Mucosa of stomach (tissue), 1 donor: ENCODE data around the gene PTPRK.

Experiments
- H3K27me3 ChIP-seq: one replicate; pipeline ENCODE4 v1.7.0; 2013; ENCODE audit warnings: mild to moderate bottlenecking, low read length; ENCODE audit not compliant: control insufficient read depth, insufficient read depth
- H3K36me3 ChIP-seq: one replicate; pipeline ENCODE4 v1.7.0; 2013; ENCODE audit warnings: low read length; ENCODE audit not compliant: control insufficient read depth, insufficient read depth
- H3K4me1 ChIP-seq: one replicate; pipeline ENCODE4 v1.7.0; 2013; ENCODE audit warnings: mild to moderate bottlenecking, low read length; ENCODE audit not compliant: control insufficient read depth, insufficient read depth
- H3K4me3 ChIP-seq: one replicate; pipeline ENCODE4 v1.7.0; 2013; ENCODE audit warnings: low read length
- H3K9ac ChIP-seq: one replicate; pipeline ENCODE4 v1.7.0; 2013; ENCODE audit warnings: mild to moderate bottlenecking, low read length, moderate library complexity
- H3K9me3 ChIP-seq: one replicate; pipeline ENCODE4 v1.7.0; 2013; ENCODE audit warnings: mild to moderate bottlenecking, low read length, moderate library complexity; ENCODE audit not compliant: control insufficient read depth
- donor health status: Pancreatic carcinoma.

Gene PTPRK

DNA sequence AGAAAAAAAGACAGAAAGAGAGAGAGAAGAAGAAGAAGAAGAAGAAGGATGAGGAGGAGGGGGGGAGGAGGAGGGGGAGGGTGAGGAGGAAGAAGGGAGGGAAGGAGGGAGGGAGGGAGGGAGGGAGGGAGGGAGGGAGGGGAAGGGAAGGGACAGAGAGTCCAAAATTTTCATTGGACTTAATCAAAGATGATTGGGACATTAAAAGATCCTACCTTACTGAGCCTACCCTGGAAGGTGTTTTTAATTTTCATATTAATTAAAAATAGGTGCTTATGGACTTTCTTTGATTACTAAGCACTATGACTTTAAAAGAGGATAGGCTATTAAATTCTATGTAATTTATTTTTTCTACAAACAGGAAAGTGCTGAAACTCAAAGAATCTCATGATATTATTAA is 319.6 kb downstream of the PTPRK start:
- Histone ChIP-seq H3K4me3 (no peak overlapping the region), H3K9ac (no peak overlapping the region), H3K27me3 (no peaks in the 10 kb centered on the region), H3K36me3 (no peaks in the 10 kb centered on the region), H3K9me3 (no peaks in the 10 kb centered on the region), H3K4me1 (no peaks in the 10 kb centered on the region)

GRCh38 chr6:128199461-128199860 is 320.9 kb downstream of the PTPRK start:
- H3K4me3 ChIP-seq = no peak overlapping the region
- H3K9me3 ChIP-seq = no peaks in the 10 kb centered on the region
- H3K36me3 ChIP-seq = no peaks in the 10 kb centered on the region
- no peaks in the 10 kb centered on the region for H3K27me3 ChIP-seq
- no peak overlapping the region for H3K9ac ChIP-seq
- no peaks in the 10 kb centered on the region for H3K4me1 ChIP-seq

DNA sequence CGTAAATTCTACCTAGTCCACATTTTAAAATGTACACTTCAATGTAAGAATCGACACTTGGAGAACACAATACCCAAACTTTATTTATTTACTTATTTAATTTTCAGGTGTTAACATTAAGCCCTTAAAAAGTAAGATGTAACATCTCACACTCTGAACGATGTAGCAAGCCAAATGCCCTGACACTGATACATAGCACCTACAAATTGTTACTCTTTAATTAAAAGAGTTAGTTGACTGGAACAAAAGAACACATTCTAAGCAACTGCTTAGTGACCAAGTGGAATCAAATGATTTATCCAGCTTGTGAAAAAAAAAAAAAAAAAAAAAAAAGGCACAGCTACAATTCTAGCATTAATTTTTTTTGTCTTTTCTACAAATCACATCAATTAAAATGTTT is 327.4 kb downstream of the PTPRK start:
- Histone ChIP-seq H3K4me1 (no peaks in the 10 kb centered on the region), H3K9me3 (no peaks in the 10 kb centered on the region), H3K9ac (no peak overlapping the region), H3K36me3 (no peaks in the 10 kb centered on the region), H3K4me3 (no peak overlapping the region), H3K27me3 (no peaks in the 10 kb centered on the region)

- Histone ChIP-seq H3K4me3 (no peak overlapping the region), H3K4me1 (no peaks in the 10 kb centered on the region), H3K36me3 (no peaks in the 10 kb centered on the region), H3K9ac (no peak overlapping the region), H3K9me3 (no peaks in the 10 kb centered on the region), H3K27me3 (no peaks in the 10 kb centered on the region)
These were observed 331.7 kb downstream of the PTPRK start for GRCh38 chr6:128188678-128189077.

GRCh38 chr6:128186729-128187128 is 333.7 kb downstream of the PTPRK start:
- H3K36me3 ChIP-seq = no peaks in the 10 kb centered on the region
- H3K27me3 ChIP-seq = no peaks in the 10 kb centered on the region
- H3K4me3 ChIP-seq = no peak overlapping the region
- H3K9me3 ChIP-seq = no peaks in the 10 kb centered on the region
- no peaks in the 10 kb centered on the region for H3K4me1 ChIP-seq
- H3K9ac ChIP-seq = no peak overlapping the region

DNA sequence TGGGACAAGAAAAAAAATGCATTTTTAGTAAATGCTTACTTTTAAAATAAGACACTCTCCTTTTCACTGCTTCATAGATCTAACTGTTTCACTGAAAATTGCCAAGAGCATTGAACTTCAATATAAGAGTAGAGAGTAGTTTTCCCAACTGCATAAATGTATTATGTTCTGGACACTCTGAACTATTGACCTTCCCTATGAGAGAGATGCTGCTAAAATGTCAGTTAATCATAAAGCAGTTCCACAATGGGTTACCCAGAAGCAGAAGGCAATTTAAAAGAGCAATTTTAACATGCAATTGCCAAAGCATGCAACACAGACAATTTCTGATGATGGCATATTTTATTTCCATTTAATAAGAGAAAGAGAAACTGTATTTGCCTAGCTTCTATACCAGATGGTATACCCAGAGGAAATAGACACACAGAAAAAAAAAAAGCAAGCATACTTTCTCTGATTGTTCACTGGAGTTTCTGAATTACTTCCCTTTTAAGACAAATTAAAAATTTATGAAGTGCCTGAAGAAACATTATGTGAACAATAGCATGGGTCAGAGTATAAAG is 340.4 kb downstream of the PTPRK start:
- Histone ChIP-seq H3K9ac (no peak overlapping the region), H3K27me3 (no peaks in the 10 kb centered on the region)

GRCh38 chr6:128174724-128175123 is 345.7 kb downstream of the PTPRK start:
- no peak overlapping the region for H3K9ac ChIP-seq
- no peaks in the 10 kb centered on the region for H3K36me3 ChIP-seq
- no peaks in the 10 kb centered on the region for H3K4me1 ChIP-seq
- H3K9me3 ChIP-seq = no peaks in the 10 kb centered on the region
- no peaks in the 10 kb centered on the region for H3K27me3 ChIP-seq
- H3K4me3 ChIP-seq = no peak overlapping the region

More for the DNA sequence above, 340.4 kb downstream of the PTPRK start:
- H3K9me3 ChIP-seq = no peaks in the 10 kb centered on the region
- no peaks in the 10 kb centered on the region for H3K4me1 ChIP-seq
- no peaks in the 10 kb centered on the region for H3K36me3 ChIP-seq
- H3K4me3 ChIP-seq = no peak overlapping the region

GRCh38 chr6:128172752-128173682 is 347.4 kb downstream of the PTPRK start:
- Histone ChIP-seq H3K4me1 (no peaks in the 10 kb centered on the region), H3K9ac (no peak overlapping the region), H3K9me3 (no peaks in the 10 kb centered on the region), H3K4me3 (no peak overlapping the region), H3K36me3 (no peaks in the 10 kb centered on the region), H3K27me3 (no peaks in the 10 kb centered on the region)

DNA sequence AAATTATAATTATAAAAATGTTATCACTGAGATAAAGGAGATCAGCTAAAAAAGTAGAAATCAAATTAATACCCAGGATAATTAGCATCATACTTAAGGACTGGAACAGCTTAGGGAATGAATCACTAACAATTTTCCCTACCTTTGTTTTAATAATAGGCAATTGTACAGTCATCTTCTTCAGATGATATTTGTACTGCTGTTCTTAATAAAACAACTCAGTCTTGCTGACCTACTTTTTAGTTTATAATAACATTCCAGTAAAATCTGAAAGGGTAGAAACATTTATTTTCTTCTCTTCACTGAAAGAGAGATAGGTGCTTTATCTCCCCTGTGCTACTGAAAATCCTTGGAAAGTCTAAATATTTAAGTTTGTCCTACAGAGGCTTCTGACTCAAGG is 348.3 kb downstream of the PTPRK start:
- Histone ChIP-seq H3K9me3 (no peaks in the 10 kb centered on the region), H3K4me1 (no peaks in the 10 kb centered on the region), H3K27me3 (no peaks in the 10 kb centered on the region), H3K36me3 (no peaks in the 10 kb centered on the region), H3K9ac (no peak overlapping the region), H3K4me3 (no peak overlapping the region)

DNA sequence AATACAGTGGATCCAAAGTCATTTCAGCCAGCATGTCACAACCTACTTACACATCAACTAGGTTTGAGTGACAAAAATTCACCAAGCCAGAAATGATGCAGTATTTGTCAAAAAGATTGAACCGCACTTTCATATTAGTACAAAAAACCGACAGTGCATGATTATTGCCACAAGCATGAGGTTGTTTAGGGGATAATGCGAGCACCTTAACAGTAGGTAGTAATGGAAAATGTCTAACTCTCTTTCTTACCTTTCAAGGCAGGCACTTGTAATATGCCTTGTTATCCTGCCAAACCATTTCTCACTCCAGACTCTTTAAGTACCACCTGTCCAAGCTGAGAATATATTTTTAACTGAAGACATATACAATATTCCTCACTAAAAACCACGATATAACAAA is 349.2 kb downstream of the PTPRK start:
- H3K4me1 ChIP-seq = no peaks in the 10 kb centered on the region
- no peaks in the 10 kb centered on the region for H3K36me3 ChIP-seq

GRCh38 chr6:128168244-128168643 is 352.2 kb downstream of the PTPRK start:
- Histone ChIP-seq H3K4me3 (no peak overlapping the region), H3K4me1 (no peaks in the 10 kb centered on the region), H3K9ac (no peak overlapping the region), H3K9me3 (no peaks in the 10 kb centered on the region), H3K36me3 (no peaks in the 10 kb centered on the region), H3K27me3 (no peaks in the 10 kb centered on the region)

More for the DNA sequence above, 349.2 kb downstream of the PTPRK start:
- no peaks in the 10 kb centered on the region for H3K9me3 ChIP-seq
- H3K4me3 ChIP-seq = no peak overlapping the region
- H3K9ac ChIP-seq = no peak overlapping the region
- H3K27me3 ChIP-seq = no peaks in the 10 kb centered on the region

DNA sequence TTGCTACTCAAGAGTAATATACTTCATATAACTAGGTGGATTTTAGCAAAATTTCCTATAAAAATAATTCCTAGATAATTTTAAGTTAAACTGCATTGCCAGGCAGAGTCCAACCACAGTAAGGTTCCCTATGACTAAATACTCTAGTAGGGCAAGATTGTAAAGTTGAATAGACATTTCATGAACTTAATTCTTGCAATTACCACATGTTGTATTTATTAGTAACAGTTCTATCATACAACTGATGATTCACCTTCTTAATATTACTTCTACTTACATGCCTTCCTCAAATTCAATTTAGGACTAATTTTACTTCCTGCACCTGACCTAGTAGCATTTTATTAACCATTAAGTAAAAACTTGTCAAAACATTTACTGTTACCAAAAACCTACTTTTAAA is 352.8 kb downstream of the PTPRK start:
- Histone ChIP-seq H3K4me3 (no peak overlapping the region), H3K9ac (no peak overlapping the region), H3K27me3 (no peaks in the 10 kb centered on the region), H3K36me3 (no peaks in the 10 kb centered on the region), H3K4me1 (no peaks in the 10 kb centered on the region), H3K9me3 (no peaks in the 10 kb centered on the region)
